CD4-positive, alpha-beta T cell treated with Interleukin-4 for 4 hours (primary cell): ENCODE measurements around the gene RBM22.

Experiments used
- DNase-seq: peaks from one replicate; pipeline ENCODE4 v3.0.0-alpha.2; 2020

Gene RBM22

GRCh38 chr5:150651924-150652671 lies 48.8 kb downstream of the RBM22 start:
- DNase-seq: no peak

GRCh38 chr5:150651382-150651781 lies 49.5 kb downstream of the RBM22 start:
- DNase-seq: no peak

- DNase-seq: no peak
Measured at GRCh38 chr5:150650021-150651006, 50.5 kb downstream of the RBM22 start.

GRCh38 chr5:150649108-150650020 lies 51.5 kb downstream of the RBM22 start:
- no peak for DNase-seq

GRCh38 chr5:150648294-150649107 lies 52.4 kb downstream of the RBM22 start:
- no peak for DNase-seq

GRCh38 chr5:150647275-150648251 lies 53.3 kb downstream of the RBM22 start:
- no peak for DNase-seq

- DNase-seq: no peak
Measured at GRCh38 chr5:150645070-150645700, 55.7 kb downstream of the RBM22 start.

- DNase-seq: no peak
Measured at GRCh38 chr5:150644514-150644913, 56.3 kb downstream of the RBM22 start.

GRCh38 chr5:150644058-150644457 lies 56.8 kb downstream of the RBM22 start:
- no peak for DNase-seq

GRCh38 chr5:150642991-150643710 lies 57.7 kb downstream of the RBM22 start:
- DNase-seq: no peak

GRCh38 chr5:150642567-150642927 lies 58.3 kb downstream of the RBM22 start:
- no peak for DNase-seq

GRCh38 chr5:150641824-150642566 lies 58.9 kb downstream of the RBM22 start:
- no peak for DNase-seq

- DNase-seq: no peak
Measured at GRCh38 chr5:150641006-150641570, 59.8 kb downstream of the RBM22 start.
